GM18951 (cell line): ENCODE measurements around the gene FITM2.
"Not testable (repeated sequence)": the region's sequence is repeated elsewhere in the genome, so short reads cannot be mapped to it uniquely, and the experiment has no call there.

Experiments
- POLR2A ChIP-seq: IDR thresholded peaks from 4 replicates; pipeline ENCODE4 v1.6.1; 2011; ENCODE audit warnings: mild to moderate bottlenecking; ENCODE audit not compliant: insufficient read length, insufficient read depth; ENCODE audit errors: extremely low read depth
- in situ Hi-C: fragments of 300-500 bp; cut with MboI; formaldehyde crosslinking; loops from one replicate; pipeline ENCODE4 v1.12.0; 2022; ENCODE audit warnings: low sequenced_read_pairs, mixed read lengths, inconsistent platforms; ENCODE audit not compliant: unreplicated experiment

Gene FITM2

GRCh38 chr20:44314870-44315269 is 3.9 kb upstream of the FITM2 start:
- TF ChIP-seq POLR2A: no peak
- in situ Hi-C loops: loop anchor here (5.0 kb wide), 1 partner anchor 98 kb away; no protein-coding TSS in a partner anchor

GRCh38 chr20:44309763-44310663 is 989 bp downstream of the FITM2 start:
- in situ Hi-C loops: loop anchor here (5.0 kb wide), 1 partner anchor 93 kb away; no protein-coding TSS in a partner anchor
- no peak for TF ChIP-seq POLR2A

GRCh38 chr20:44306927-44307326 is 4.1 kb downstream of the FITM2 start:
- no peak for TF ChIP-seq POLR2A
- in situ Hi-C loops: no loop called here

- no peak for TF ChIP-seq POLR2A
- in situ Hi-C loops: no loop called here
These were observed 6.6 kb downstream of the FITM2 start for GRCh38 chr20:44304383-44304782.

- no peak for TF ChIP-seq POLR2A
- in situ Hi-C loops: no loop called here
These were observed 8.3 kb downstream of the FITM2 start for GRCh38 chr20:44302736-44303135.

GRCh38 chr20:44302026-44302669 is 8.9 kb downstream of the FITM2 start:
- in situ Hi-C loops: no loop called here
- no peak for TF ChIP-seq POLR2A

GRCh38 chr20:44301285-44301684 is 9.7 kb downstream of the FITM2 start:
- in situ Hi-C loops: no loop called here
- TF ChIP-seq POLR2A: no peak

GRCh38 chr20:44299011-44299535 is 11.9 kb downstream of the FITM2 start:
- in situ Hi-C loops: not testable (repeated sequence)

- in situ Hi-C loops: no loop called here
- no peak for TF ChIP-seq POLR2A
These were observed 13.3 kb downstream of the FITM2 start for GRCh38 chr20:44297721-44298120.

- TF ChIP-seq POLR2A: no peak
- in situ Hi-C loops: no loop called here
These were observed 15.0 kb downstream of the FITM2 start for GRCh38 chr20:44296011-44296410.

GRCh38 chr20:44291754-44292153 is 19.2 kb downstream of the FITM2 start:
- no peak for TF ChIP-seq POLR2A
- in situ Hi-C loops: no loop called here

- TF ChIP-seq POLR2A: no peak
- in situ Hi-C loops: no loop called here
These were observed 22.8 kb downstream of the FITM2 start for GRCh38 chr20:44288252-44288651.

GRCh38 chr20:44287272-44288097 is 23.5 kb downstream of the FITM2 start:
- no peak for TF ChIP-seq POLR2A
- in situ Hi-C loops: no loop called here
